Testis (tissue), 2 donors: Measurements from ENCODE around the gene SRGAP1.

Experiments
- CTCF ChIP-seq, 3 experiments: fragments of 450-650 bp in 2 of 3; fragments of 200-600 bp in 1 of 3; sonication (generic) in 1 of 3; IDR thresholded peaks; one replicate each; pipeline ENCODE4 v1.5.1; 2016 to 2019; ENCODE audit warnings: antibody characterized with exemption in 3 of 3, mild to moderate bottlenecking in 2 of 3, moderate library complexity in 1 of 3
- POLR2A ChIP-seq: fragments of 450-650 bp; IDR thresholded peaks from one replicate; pipeline ENCODE4 v1.6.1; 2017; ENCODE audit warnings: antibody characterized with exemption, mild to moderate bottlenecking, moderate library complexity

GRCh38 chr12:63961543-63961942, 117.0 kb downstream of the SRGAP1 start:
- TF ChIP-seq POLR2A (no peak), CTCF (IDR thresholded peaks at IDR 0.05) (no peak)
